Activated CD8-positive, alpha-beta T cell treated with anti-CD3 and anti-CD28 coated beads for 36 hours (primary cell): ENCODE results near the gene LTA. TPM values are rescaled to one million over a fixed set of nuclear protein-coding genes. Genes with fewer than 3 reads are reported as not detected.

Experiments used
- ATAC-seq: fragments of 200-7000 bp; cut with Tn5 transposase; one replicate; pipeline ENCODE4 v1.10.0; 2021; ENCODE audit warnings: mild to moderate bottlenecking, moderate library complexity
- CTCF ChIA-PET: fragments of 350-600 bp; sonication (Branson Sonifier 250); formaldehyde crosslinking; loops from one replicate; lab custom pipeline; 2021; ENCODE audit warnings: antibody characterized with exemption; lab: Charles Lee
- POLR2A ChIA-PET: fragments of 350-600 bp; sonication (Branson Sonifier 250); formaldehyde crosslinking; loops from one replicate; lab custom pipeline; 2021; ENCODE audit warnings: antibody characterized with exemption; lab: Charles Lee
- DNase-seq: peaks from one replicate; pipeline ENCODE4 v3.0.0-alpha.2; 2020
- H3K27ac Mint-ChIP-seq: one replicate; pipeline ENCODE4 v1.8.0; 2021; ENCODE audit warnings: mild to moderate bottlenecking, mixed read lengths
- H3K27me3 Mint-ChIP-seq: one replicate; pipeline ENCODE4 v1.8.0; 2021; ENCODE audit warnings: mixed read lengths
- H3K36me3 Mint-ChIP-seq: one replicate; pipeline ENCODE4 v1.8.0; 2021; ENCODE audit warnings: low read depth, mixed read lengths
- H3K4me1 Mint-ChIP-seq: one replicate; pipeline ENCODE4 v1.8.0; 2021; ENCODE audit warnings: low read depth, mixed read lengths
- H3K4me3 Mint-ChIP-seq: one replicate; pipeline ENCODE4 v1.8.0; 2021; ENCODE audit warnings: mild to moderate bottlenecking, moderate library complexity, mixed read lengths
- H3K9me3 Mint-ChIP-seq: one replicate; pipeline ENCODE4 v1.8.0; 2021; ENCODE audit warnings: mixed read lengths
- intact Hi-C: fragments of 100-400 bp; cut with micrococcal nuclease; formaldehyde crosslinking; loops from one replicate; pipeline ENCODE4 v1.10.0; 2022
- total RNA-seq, 2 experiments: library from RNA; stranded (reverse); gene quantifications; one replicate each; pipeline ENCODE4 v1.2.3, GENCODE V29; 2021
- TF ChIP-seq, protein P1 (sequence below): fragments of 200-600 bp; IDR thresholded peaks from one replicate; pipeline ENCODE4 v1.8.0; 2022; ENCODE audit warnings: antibody characterized with exemption, mild to moderate bottlenecking

LTA gene
- total RNA-seq, 2 experiments from 2014 or later: 713 to 724 TPM

GRCh38 chr6:31592396-31592771, 20.3 kb downstream of the LTA start:
- POLR2A ChIA-PET: interaction anchor here (0.8 to 34.3 kb wide), 6 partner anchors 22 to 68 kb away, joined by 3 to 1181 read pairs (median 4); partner anchors contain the start of genes C6orf47, LST1, LTA and LTB
- TF ChIP-seq, protein P1, sequence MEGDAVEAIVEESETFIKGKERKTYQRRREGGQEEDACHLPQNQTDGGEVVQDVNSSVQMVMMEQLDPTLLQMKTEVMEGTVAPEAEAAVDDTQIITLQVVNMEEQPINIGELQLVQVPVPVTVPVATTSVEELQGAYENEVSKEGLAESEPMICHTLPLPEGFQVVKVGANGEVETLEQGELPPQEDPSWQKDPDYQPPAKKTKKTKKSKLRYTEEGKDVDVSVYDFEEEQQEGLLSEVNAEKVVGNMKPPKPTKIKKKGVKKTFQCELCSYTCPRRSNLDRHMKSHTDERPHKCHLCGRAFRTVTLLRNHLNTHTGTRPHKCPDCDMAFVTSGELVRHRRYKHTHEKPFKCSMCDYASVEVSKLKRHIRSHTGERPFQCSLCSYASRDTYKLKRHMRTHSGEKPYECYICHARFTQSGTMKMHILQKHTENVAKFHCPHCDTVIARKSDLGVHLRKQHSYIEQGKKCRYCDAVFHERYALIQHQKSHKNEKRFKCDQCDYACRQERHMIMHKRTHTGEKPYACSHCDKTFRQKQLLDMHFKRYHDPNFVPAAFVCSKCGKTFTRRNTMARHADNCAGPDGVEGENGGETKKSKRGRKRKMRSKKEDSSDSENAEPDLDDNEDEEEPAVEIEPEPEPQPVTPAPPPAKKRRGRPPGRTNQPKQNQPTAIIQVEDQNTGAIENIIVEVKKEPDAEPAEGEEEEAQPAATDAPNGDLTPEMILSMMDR: no peak
- Mint-ChIP-seq H3K4me3 (peak overlapping the region; percentile 76), H3K27ac (peak overlapping the region; percentile 88), H3K4me1 (peaks cover 59% of the 10 kb centered on the region), H3K27me3 (no peaks in the 10 kb centered on the region), H3K36me3 (peaks cover 13% of the 10 kb centered on the region), H3K9me3 (no peaks in the 10 kb centered on the region)
- ATAC-seq (peak; percentile 19), DNase-seq (no peak)
- intact Hi-C loops: no loop called here
- CTCF ChIA-PET: interaction anchor here (1.3 to 38.9 kb wide), 3 partner anchors 21 to 147 kb away, joined by 3 to 2542 read pairs (median 132); partner anchors contain the start of genes AIF1, ATP6V1G2, DDX39B and LST1

DNA sequence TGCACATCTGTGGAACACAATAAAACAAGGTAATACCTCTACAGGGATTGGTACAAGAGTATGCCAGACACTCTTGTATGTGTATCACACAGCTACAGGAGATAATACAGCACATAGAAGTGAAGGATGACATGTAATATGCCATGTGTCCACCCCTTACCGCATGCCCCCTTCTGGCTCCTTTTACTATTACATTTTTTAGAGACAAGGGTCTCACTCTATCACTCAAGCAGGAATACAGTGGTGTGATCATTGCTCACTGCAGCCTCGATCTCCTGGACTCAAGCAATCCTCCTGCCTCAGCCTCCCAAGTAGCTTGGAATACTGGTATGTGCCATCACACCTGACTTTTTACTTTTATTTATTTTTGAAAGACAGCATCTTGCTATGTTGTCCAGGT, 24.9 kb downstream of the LTA start:
- CTCF ChIA-PET: interaction anchor here (0.6 to 38.9 kb wide), 11 partner anchors 10 to 141 kb away, joined by 3 to 2542 read pairs (median 3); partner anchors contain the start of genes AIF1, ATP6V1G2, DDX39B and LST1
- TF ChIP-seq, protein P1: peak; percentile 80
- Mint-ChIP-seq H3K27ac (peak overlapping the region; percentile 37), H3K4me3 (no peak overlapping the region), H3K36me3 (no peaks in the 10 kb centered on the region), H3K4me1 (peaks cover 43% of the 10 kb centered on the region), H3K27me3 (no peaks in the 10 kb centered on the region), H3K9me3 (no peaks in the 10 kb centered on the region)
- POLR2A ChIA-PET: interaction anchor here (1.0 to 34.3 kb wide), 6 partner anchors 27 to 102 kb away, joined by 3 to 1181 read pairs (median 16); partner anchors contain the start of genes ATP6V1G2, DDX39B, LST1 and LTA
- DNase-seq (peak; percentile 71), ATAC-seq (peak; percentile 68)
- intact Hi-C loops: loop anchor here (1.0 kb wide), 1 partner anchor 16 kb away; no protein-coding TSS in a partner anchor

DNA sequence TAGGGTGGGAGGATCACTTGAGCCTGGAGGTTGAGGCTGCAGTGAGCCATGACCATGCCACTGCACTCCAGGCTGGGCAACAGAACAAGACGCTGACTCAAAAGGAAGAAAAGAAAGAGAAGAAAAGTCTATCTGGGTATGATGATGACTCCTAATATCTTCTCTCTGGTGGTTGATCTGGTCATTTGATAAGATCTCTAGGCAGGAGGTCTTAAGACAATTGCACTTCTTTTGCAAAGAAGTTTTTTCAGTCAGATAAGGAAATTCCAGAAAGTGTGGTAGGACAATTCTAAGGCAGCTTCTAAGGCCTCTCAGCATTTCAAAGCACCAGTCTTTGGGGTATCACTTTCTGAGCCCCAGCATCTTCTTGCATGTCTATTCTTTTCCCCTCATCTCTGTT, 35.2 kb downstream of the LTA start:
- intact Hi-C loops: no loop called here
- no peak overlapping the region for H3K27ac Mint-ChIP-seq
- CTCF ChIA-PET: interaction anchor here (0.9 to 38.9 kb wide), 3 partner anchors 9 to 46 kb away, joined by 3 to 2542 read pairs (median 10); partner anchors contain the start of genes ATP6V1G2, DDX39B, LST1 and LTA
- no peaks in the 10 kb centered on the region for H3K36me3 Mint-ChIP-seq
- H3K4me3 Mint-ChIP-seq: no peak overlapping the region
- DNase-seq (no peak), ATAC-seq (no peak)
- H3K9me3 Mint-ChIP-seq: no peaks in the 10 kb centered on the region
- no peaks in the 10 kb centered on the region for H3K27me3 Mint-ChIP-seq
- TF ChIP-seq, protein P1: no peak
- H3K4me1 Mint-ChIP-seq: peaks cover 2% of the 10 kb centered on the region
- POLR2A ChIA-PET: interaction anchor here (1.0 to 1.4 kb wide), 2 partner anchors 9 to 65 kb away, joined by 4 to 5 read pairs; partner anchors contain the start of gene DDX39B

DNA sequence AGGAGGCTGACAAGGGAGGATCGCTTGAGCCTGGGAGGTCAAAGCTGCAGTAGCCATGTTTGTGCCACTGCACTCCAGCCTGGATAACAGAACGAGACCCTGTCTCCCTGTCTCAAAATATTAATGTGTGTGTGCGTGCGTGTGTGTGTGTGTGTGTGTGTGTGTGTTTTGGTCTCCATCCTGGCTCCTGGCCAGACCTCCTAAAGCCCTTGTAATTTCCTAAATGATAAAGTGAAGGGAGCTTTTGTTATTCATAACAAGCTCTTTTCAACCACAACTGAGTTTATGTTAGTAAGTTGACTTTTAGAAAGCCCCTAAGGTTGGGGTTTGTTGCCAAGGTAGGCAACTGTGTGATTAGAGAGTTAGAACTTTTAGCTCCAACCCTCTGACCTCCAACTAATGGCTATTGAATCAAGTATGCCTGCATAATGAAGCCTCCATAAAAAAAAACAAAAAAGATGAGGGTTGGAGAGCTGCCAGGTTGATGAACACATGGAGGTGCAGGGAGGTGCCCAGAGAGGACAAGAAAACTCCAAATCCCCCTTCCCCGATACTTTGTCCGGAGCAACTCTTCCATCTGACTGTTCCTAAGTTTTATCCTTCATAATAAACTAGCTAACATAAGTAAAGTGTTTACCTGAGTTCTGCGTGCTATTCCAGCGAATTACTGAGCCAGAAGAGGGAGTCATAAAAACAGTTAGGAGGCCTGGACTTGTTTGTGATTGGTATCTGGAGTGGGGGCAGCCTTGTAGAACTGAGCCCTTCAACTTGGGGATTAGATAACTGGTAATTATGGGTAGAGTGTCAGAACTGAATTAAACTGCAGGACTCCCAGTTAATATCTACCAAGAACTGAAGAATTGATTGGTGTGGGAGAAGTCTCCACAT, 37.7 kb downstream of the LTA start:
- DNase-seq (no peak), ATAC-seq (no peak)
- intact Hi-C loops: no loop called here
- CTCF ChIA-PET: interaction anchor here (0.9 to 38.9 kb wide), 4 partner anchors 9 to 115 kb away, joined by 5 to 2542 read pairs (median 68); partner anchors contain the start of genes ATP6V1G2, DDX39B, LST1 and LTA
- Mint-ChIP-seq H3K4me1 (peaks cover 8% of the 10 kb centered on the region), H3K9me3 (no peaks in the 10 kb centered on the region), H3K27me3 (no peaks in the 10 kb centered on the region), H3K4me3 (no peak overlapping the region), H3K27ac (no peak overlapping the region), H3K36me3 (no peaks in the 10 kb centered on the region)
- TF ChIP-seq, protein P1: no peak
- POLR2A ChIA-PET: interaction anchor here (0.6 kb wide), 2 partner anchors 9 to 382 kb away, joined by 3 to 4 read pairs; no protein-coding TSS in a partner anchor
